Esophagus (tissue), 2 donors: ENCODE data around the gene OAS2. TPM values are rescaled to one million over a fixed set of nuclear protein-coding genes. Genes with fewer than 3 reads are reported as not detected.
"Not testable (repeated sequence)": the region's sequence is repeated elsewhere in the genome, so short reads cannot be mapped to it uniquely, and the experiment has no call there.

Experiments
- H3K27ac ChIP-seq, 2 donors: one replicate each; pipeline ENCODE4 v1.5.1; 2013; ENCODE audit warnings: low read depth in 2 of 2, mild to moderate bottlenecking in 2 of 2, inconsistent platforms in 1 of 2, low read length in 1 of 2, moderate library complexity in 1 of 2
- H3K27me3 ChIP-seq, 2 donors: one replicate each; pipeline ENCODE4 v1.6.1; 2013; ENCODE audit warnings: low read length in 2 of 2, control low read depth in 1 of 2, mild to moderate bottlenecking in 1 of 2; ENCODE audit not compliant: insufficient read depth in 2 of 2, control insufficient read depth in 1 of 2
- H3K36me3 ChIP-seq, 2 donors: one replicate each; pipeline ENCODE4 v1.6.1; 2013; ENCODE audit warnings: low read length in 1 of 2; ENCODE audit not compliant: control insufficient read depth in 2 of 2, insufficient read depth in 2 of 2
- H3K4me1 ChIP-seq, 2 donors: one replicate each; pipeline ENCODE4 v1.6.1; 2013; ENCODE audit warnings: low read length in 1 of 2; ENCODE audit not compliant: control insufficient read depth in 2 of 2, insufficient read depth in 2 of 2
- H3K4me3 ChIP-seq, 2 donors: one replicate each; pipeline ENCODE4 v1.5.1; 2013; ENCODE audit warnings: low read length in 2 of 2, mild to moderate bottlenecking in 2 of 2, low read depth in 1 of 2, moderate library complexity in 1 of 2
- H3K9me3 ChIP-seq, 2 donors: one replicate each; pipeline ENCODE4 v1.6.1; 2013; ENCODE audit warnings: mild to moderate bottlenecking in 2 of 2, low read depth in 1 of 2, low read length in 1 of 2, moderate library complexity in 1 of 2; ENCODE audit not compliant: control insufficient read depth in 2 of 2, insufficient read depth in 1 of 2
- WGBS, 2 donors: extraction: QIAGEN DNeasy Blood & Tissue Kit; methylation state at CpG; one replicate each; pipeline ENCODE4 v1.1.7; 2013; 5-methylcytosine and 5-hydroxymethylcytosine counted together
- polyA plus RNA-seq, 2 donors: library from polyadenylated mRNA; stranded (reverse); fragments of 200-250 nt; gene quantifications; one replicate each; pipeline ENCODE4 v1.2.3, GENCODE V29; 2013
- donor health status: healthy with polysubstance abuse.
- donor health status: Bipolar disorder and iron deficiency.

The OAS2 gene
- polyA plus RNA-seq, 2 donors = 6.6 to 10.8 TPM

DNA sequence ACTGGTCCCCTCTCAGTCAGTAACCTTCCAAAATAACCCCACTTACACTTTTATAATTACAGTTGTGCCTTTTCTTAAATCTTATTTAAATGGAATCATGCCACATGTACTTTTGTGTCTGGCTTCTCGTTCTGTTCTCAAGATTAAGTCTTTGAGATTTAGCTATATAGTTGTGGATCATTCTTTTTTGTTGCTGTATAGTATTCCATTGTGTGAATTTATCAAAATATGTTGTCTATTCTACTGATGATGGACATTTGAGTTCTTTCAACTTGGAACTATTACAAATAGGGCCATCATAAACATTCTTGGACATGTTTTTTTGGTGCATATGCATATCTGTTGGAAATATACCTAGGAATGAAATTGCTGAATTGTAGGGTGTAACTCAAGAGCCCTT, 31.0 kb upstream of the OAS2 start:
- H3K36me3 ChIP-seq = peaks cover 5 to 27% of the 10 kb centered on the region in 2 donors
- H3K9me3 ChIP-seq = no peaks in the 10 kb centered on the region
- H3K27ac ChIP-seq = no peak overlapping the region
- H3K27me3 ChIP-seq = no peaks in the 10 kb centered on the region
- 34 to 41% methylated on average over 1 of the region's 1 CpG for WGBS, 2 donors
- no peaks in the 10 kb centered on the region for H3K4me1 ChIP-seq
- H3K4me3 ChIP-seq = no peak overlapping the region

DNA sequence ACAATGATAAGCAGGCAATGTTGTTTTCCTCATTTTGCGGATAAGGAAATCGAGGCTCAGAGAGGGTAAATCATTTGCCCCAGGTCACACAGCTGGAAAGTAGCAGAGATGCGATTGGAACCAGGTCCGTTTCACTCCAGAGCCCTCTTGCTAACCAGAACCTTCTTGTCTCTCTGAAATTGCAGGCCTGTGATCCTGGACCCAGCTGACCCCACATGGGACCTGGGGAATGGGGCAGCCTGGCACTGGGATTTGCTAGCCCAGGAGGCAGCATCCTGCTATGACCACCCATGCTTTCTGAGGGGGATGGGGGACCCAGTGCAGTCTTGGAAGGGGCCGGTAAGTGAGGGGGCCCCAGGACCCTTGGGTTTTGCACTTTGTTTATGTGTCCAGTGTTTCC, 30.6 kb upstream of the OAS2 start:
- H3K27ac ChIP-seq = no peak overlapping the region
- H3K9me3 ChIP-seq = no peaks in the 10 kb centered on the region
- no peak overlapping the region for H3K4me3 ChIP-seq
- H3K4me1 ChIP-seq = no peaks in the 10 kb centered on the region
- 97% methylated on average over 5 of the region's 5 CpGs for WGBS, 2 donors
- no peaks in the 10 kb centered on the region for H3K27me3 ChIP-seq
- peaks cover 5 to 27% of the 10 kb centered on the region in 2 donors for H3K36me3 ChIP-seq

DNA sequence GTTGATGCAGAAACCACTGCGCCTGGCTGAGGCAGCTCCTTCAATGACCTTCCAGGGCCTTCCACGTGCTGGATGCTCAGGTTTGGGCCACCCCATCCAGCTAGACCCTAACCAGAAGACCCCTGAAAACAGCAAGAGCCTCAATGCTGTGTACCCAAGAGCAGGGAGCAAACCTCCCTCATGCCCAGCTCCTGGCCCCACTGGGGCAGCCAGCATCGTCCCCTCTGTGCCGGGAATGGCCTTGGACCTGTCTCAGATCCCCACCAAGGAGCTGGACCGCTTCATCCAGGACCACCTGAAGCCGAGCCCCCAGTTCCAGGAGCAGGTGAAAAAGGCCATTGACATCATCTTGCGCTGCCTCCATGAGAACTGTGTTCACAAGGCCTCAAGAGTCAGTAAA, 29.5 kb upstream of the OAS2 start:
- no peaks in the 10 kb centered on the region for H3K9me3 ChIP-seq
- no peaks in the 10 kb centered on the region for H3K27me3 ChIP-seq
- WGBS, 2 donors = 96 to 97% methylated on average over 7 of the region's 7 CpGs
- H3K27ac ChIP-seq = no peak overlapping the region
- H3K36me3 ChIP-seq = peaks cover 5 to 27% of the 10 kb centered on the region in 2 donors
- no peak overlapping the region for H3K4me3 ChIP-seq
- no peaks in the 10 kb centered on the region for H3K4me1 ChIP-seq

DNA sequence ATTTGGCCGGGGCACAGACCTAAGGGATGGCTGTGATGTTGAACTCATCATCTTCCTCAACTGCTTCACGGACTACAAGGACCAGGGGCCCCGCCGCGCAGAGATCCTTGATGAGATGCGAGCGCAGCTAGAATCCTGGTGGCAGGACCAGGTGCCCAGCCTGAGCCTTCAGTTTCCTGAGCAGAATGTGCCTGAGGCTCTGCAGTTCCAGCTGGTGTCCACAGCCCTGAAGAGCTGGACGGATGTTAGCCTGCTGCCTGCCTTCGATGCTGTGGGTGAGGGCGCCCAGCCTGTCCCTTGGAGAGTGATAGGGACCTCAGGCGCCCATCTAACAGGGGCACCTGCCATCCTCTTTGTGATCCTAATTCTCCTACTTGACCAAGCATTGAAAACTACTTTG, 27.6 kb upstream of the OAS2 start:
- Histone ChIP-seq H3K4me1 (no peaks in the 10 kb centered on the region), H3K9me3 (no peaks in the 10 kb centered on the region), H3K36me3 (peaks cover 5 to 24% of the 10 kb centered on the region in 2 donors), H3K4me3 (no peak overlapping the region), H3K27ac (no peak overlapping the region), H3K27me3 (no peaks in the 10 kb centered on the region)
- 95% methylated on average over 11 of the region's 11 CpGs for WGBS, 2 donors

DNA sequence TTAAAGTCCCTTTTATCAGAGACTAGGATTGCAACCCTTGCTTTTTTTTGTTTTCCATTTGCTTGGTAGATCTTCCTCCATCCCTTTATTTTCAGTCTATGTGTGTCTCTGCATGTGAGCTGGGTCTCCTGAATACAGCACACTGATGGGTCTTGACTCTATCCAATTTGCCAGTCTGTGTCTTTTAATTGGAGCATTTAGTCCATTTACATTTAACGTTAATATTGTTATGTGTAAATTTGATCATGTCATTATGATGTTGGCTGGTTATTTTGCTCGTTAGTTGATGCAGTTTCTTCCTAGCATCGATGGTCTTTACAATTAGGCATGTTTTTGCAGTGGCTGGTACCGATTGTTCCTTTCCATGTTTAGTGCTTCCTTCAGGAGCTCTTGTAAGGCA, 21.2 kb upstream of the OAS2 start:
- H3K27ac ChIP-seq, H3K4me1 ChIP-seq, H3K4me3 ChIP-seq, H3K36me3 ChIP-seq, H3K9me3 ChIP-seq, H3K27me3 ChIP-seq: not testable (repeated sequence)
- 93 to 95% methylated on average over 4 of the region's 4 CpGs for WGBS, 2 donors

DNA sequence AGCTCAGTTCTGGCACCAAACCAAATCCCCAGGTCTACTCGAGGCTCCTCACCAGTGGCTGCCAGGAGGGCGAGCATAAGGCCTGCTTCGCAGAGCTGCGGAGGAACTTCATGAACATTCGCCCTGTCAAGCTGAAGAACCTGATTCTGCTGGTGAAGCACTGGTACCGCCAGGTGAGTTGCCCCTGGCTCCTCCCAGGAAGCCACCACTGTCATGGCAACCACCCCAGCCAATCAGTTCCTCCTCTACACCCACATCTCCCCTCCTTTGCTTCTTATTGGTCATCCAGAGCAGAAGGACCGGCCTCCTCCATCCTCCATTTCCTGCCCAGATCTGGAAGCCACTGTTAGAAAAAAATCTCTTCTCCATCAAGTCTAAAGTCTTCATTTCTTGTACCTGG, 17.2 kb upstream of the OAS2 start:
- peaks cover 11 to 32% of the 10 kb centered on the region in 2 donors for H3K36me3 ChIP-seq
- no peak overlapping the region for H3K4me3 ChIP-seq
- H3K4me1 ChIP-seq = no peaks in the 10 kb centered on the region
- H3K9me3 ChIP-seq = no peaks in the 10 kb centered on the region
- no peak overlapping the region for H3K27ac ChIP-seq
- H3K27me3 ChIP-seq = no peaks in the 10 kb centered on the region
- 88 to 91% methylated on average over 7 of the region's 7 CpGs for WGBS, 2 donors

DNA sequence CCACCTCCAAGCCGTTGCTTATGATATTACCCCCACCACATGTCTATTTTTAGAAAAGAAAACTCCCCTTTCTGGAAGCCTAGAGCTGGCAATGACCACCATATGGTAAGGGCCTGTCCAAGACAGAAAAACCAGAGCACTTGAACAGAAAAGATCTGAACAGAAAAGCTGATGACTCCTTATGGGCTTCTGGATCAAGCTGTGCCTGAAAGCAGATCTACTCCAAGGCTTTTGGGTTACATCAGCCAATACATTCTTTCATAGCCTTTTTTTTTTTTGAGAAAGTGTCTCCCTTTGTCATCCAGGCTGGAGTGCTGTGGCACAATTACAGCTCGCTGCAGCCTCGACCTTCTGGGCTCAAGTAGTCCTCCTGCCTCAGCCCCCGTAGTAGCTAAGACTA, 16.8 kb upstream of the OAS2 start:
- no peaks in the 10 kb centered on the region for H3K4me1 ChIP-seq
- H3K9me3 ChIP-seq = no peaks in the 10 kb centered on the region
- H3K4me3 ChIP-seq = no peak overlapping the region
- no peaks in the 10 kb centered on the region for H3K27me3 ChIP-seq
- WGBS, 2 donors = 92% methylated on average over 4 of the region's 4 CpGs
- H3K36me3 ChIP-seq = peaks cover 11 to 32% of the 10 kb centered on the region in 2 donors
- no peak overlapping the region for H3K27ac ChIP-seq

DNA sequence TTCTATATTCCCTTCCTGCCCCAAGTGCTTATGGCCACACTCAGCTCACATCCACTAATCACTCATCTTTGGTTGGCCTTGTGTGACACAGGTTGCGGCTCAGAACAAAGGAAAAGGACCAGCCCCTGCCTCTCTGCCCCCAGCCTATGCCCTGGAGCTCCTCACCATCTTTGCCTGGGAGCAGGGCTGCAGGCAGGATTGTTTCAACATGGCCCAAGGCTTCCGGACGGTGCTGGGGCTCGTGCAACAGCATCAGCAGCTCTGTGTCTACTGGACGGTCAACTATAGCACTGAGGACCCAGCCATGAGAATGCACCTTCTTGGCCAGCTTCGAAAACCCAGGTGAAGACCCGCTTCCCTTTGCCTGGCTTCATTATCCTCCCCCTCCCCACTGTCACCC, 15.8 kb upstream of the OAS2 start:
- Histone ChIP-seq H3K9me3 (no peaks in the 10 kb centered on the region), H3K27ac (no peak overlapping the region), H3K4me1 (no peaks in the 10 kb centered on the region), H3K27me3 (no peaks in the 10 kb centered on the region), H3K4me3 (no peak overlapping the region), H3K36me3 (peaks cover 11 to 32% of the 10 kb centered on the region in 2 donors)
- WGBS, 2 donors = 97 to 99% methylated on average over 7 of the region's 7 CpGs

DNA sequence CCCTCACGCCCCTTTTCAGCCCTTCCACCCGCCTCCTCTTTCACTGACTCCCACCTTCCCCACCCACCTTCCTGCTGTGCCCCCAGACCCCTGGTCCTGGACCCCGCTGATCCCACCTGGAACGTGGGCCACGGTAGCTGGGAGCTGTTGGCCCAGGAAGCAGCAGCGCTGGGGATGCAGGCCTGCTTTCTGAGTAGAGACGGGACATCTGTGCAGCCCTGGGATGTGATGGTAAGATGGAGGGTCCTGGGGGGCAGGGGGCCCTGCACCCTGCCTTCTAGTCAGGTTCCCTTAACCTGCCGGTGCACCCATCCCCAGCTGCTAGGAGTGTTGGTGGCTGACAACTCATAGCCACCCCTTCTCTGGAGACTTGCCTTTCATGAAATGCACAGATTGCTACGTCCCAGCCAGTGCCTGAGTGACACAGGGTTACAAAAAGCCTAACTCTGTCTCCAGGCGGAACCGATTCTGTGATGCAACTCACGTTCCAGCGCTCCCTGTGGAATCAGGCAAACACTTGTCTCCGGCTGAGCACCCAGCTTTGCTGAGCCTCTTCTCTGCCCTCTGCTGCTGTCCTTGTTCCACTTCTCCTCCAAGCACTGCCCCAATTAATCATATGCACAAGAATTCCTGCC, 15.0 kb upstream of the OAS2 start:
- Histone ChIP-seq H3K36me3 (peaks cover 14 to 35% of the 10 kb centered on the region in 2 donors), H3K27me3 (no peaks in the 10 kb centered on the region), H3K27ac (no peak overlapping the region), H3K9me3 (no peaks in the 10 kb centered on the region), H3K4me1 (no peaks in the 10 kb centered on the region), H3K4me3 (no peak overlapping the region)
- WGBS, 2 donors = 94 to 95% methylated on average over 14 of the region's 14 CpGs

DNA sequence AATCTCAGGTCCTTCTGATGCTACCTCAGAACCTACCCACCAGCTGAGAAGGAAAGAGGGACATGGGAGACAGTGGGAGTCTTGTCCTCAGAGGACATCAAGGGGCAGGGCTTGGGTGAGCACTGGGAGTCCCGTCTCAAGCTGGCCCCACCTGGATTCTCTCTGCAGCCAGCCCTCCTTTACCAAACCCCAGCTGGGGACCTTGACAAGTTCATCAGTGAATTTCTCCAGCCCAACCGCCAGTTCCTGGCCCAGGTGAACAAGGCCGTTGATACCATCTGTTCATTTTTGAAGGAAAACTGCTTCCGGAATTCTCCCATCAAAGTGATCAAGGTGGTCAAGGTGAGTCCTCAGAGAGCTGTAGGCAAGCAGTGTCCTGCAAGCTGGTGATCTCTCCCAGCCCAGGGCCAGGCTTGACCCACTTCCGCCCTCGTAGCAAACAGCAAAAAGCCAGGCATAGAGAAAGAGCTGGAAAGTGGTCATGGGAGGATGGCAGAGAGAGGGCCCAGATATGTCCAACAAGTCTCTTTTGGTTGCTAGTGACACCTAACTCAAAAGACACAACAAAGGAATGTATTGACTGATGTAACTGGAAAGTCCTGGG, 14.2 kb upstream of the OAS2 start:
- no peak overlapping the region for H3K27ac ChIP-seq
- H3K36me3 ChIP-seq = peaks cover 14 to 35% of the 10 kb centered on the region in 2 donors
- WGBS, 2 donors = 89 to 97% methylated on average over 6 of the region's 6 CpGs

More for the DNA sequence above, 14.2 kb upstream of the OAS2 start:
- no peaks in the 10 kb centered on the region for H3K9me3 ChIP-seq
- no peak overlapping the region for H3K4me3 ChIP-seq
- no peaks in the 10 kb centered on the region for H3K27me3 ChIP-seq
- H3K4me1 ChIP-seq = no peaks in the 10 kb centered on the region
